ENCODE results near the gene RNF10.

DNA sequence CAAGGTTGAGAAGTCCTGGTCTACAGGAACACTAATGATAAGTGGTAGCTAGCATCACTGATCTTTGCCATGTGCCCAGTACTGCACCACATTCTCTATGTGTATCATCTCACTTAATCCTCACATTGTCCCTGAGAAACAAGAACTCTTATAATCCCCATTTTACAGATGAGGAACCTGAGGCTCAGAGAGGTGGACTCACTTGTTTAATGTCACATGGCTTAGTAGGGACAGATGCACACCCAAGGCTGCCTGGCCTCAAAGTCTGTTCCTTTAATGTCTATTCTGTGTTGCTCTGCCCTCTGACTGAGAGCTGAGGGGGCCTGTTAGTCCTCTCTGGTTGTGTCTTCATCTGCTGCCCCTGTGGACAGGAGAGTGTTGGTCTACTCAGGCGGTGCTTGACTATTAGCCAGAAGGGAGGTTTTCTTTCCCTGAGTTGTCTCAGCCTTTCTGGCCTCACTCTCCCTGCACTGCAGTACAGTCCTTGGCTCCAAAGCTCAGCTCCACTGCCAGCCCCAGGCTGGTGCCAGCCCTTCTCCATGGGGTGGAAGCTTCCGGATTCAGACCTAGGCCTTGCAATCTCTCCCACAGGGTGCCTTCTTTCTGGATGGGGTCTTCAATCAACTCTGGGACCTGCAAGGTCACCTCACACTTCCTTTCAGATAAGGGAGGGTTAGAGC, 43.2 kb upstream of the RNF10 start:
- TF ChIP-seq EZH2 (IDR thresholded peaks at IDR 0.05; ENCODE audit: borderline replicate concordance, low read length), result no peak
- TF ChIP-seq, protein P1, sequence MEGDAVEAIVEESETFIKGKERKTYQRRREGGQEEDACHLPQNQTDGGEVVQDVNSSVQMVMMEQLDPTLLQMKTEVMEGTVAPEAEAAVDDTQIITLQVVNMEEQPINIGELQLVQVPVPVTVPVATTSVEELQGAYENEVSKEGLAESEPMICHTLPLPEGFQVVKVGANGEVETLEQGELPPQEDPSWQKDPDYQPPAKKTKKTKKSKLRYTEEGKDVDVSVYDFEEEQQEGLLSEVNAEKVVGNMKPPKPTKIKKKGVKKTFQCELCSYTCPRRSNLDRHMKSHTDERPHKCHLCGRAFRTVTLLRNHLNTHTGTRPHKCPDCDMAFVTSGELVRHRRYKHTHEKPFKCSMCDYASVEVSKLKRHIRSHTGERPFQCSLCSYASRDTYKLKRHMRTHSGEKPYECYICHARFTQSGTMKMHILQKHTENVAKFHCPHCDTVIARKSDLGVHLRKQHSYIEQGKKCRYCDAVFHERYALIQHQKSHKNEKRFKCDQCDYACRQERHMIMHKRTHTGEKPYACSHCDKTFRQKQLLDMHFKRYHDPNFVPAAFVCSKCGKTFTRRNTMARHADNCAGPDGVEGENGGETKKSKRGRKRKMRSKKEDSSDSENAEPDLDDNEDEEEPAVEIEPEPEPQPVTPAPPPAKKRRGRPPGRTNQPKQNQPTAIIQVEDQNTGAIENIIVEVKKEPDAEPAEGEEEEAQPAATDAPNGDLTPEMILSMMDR (conservative IDR thresholded peaks at IDR 0.05 in 1 of 2, IDR thresholded peaks at IDR 0.05 in 1 of 2; ENCODE audit: extremely low read depth in 1 of 2, insufficient read depth in 1 of 2, low read depth in 1 of 2, low read length in 2 of 2), result no peak

Measured in mammary epithelial cell (primary cell).